HPDE6-E6E7 (cell line): ENCODE measurements around the gene SPATA6L.

Source experiments
- DNase-seq: peaks from one replicate; pipeline ENCODE4 v3.0.0; 2011; ENCODE audit warnings: missing footprints; ENCODE audit errors: extremely low spot score

SPATA6L gene

DNA sequence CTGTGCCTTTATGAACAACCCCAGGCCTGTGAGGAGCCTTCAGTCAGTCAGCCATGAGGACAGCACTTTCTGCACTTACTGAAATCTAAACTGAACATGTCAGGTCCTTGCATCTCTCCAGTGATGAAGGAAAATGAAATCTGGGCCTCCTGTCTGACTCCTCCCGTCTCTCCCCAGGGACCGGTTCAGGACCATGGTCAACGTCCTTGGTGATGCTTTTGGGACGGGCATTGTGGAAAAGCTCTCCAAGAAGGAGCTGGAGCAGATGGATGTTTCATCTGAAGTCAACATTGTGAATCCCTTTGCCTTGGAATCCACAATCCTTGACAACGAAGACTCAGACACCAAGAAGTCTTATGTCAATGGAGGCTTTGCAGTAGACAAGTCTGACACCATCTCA lies 81.1 kb downstream of the SPATA6L start:
- DNase-seq, result no peak

DNA sequence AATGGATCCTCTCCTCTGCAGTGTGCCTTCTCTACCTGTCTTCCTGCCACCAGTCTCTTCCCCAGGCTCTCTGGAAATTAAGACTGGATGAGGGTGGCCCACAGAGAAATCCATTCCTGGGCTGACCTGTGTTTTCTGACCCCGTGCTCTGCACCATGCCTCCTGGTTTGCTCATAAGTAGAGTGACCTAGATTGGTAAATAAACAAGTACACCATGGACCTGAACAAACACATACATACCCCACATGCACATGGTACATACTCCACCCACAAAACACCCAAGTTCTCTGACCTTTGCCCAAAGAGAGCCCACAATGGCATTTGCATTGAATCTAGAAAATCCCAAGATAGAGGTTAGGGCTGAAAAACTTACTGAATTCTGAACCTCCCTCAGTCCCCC lies 81.6 kb downstream of the SPATA6L start:
- no peak for DNase-seq

DNA sequence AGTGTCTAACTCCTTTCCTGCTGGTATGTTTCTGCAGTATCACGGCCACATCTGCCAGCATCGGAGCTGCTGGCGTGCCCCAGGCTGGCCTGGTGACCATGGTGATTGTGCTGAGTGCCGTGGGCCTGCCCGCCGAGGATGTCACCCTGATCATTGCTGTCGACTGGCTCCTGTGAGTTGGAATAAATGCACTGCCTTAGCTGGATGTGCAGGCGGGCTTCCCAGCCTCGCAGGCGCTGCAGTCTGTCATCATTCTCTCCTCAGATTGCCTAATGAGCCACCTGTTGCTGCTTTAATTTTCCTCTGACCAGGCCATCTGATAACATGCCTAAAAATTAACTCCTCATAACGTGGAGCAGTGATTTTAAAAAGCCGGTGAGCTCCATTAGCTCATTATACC lies 83.3 kb downstream of the SPATA6L start:
- no peak for DNase-seq

DNA sequence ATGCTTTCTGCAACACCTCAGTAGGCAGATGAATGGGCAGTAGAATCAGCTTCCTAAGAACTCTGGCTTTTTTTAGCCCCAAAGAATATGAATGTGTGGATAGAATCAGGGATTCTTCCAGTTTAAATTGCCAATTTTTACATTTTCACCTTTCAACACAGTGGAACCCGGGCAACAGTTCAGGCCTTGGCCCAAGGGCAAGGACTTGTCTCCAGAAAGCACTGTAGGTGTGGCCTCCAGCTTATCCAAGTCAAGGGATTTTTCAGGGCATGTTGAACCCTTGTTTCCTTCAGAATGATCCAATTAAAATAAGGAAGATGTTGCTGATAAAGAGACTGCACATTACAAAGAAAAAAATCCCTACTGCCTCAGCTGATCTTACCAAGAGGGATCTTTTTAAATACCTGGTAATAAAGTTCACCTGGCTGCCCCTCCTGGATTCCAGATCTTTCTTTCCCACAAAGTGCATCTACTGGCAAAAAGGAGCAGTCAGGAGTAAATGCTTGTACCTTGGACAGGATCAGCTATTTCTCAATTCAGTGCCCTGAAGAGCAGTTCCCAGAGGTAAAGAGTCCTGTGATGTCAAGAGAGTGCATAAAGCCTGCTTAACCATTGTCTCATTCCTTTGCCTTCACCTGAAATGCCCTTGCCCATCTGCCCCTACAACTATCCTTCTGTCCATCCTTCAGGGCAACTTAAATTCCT lies 84.3 kb downstream of the SPATA6L start:
- DNase-seq, result no peak

DNA sequence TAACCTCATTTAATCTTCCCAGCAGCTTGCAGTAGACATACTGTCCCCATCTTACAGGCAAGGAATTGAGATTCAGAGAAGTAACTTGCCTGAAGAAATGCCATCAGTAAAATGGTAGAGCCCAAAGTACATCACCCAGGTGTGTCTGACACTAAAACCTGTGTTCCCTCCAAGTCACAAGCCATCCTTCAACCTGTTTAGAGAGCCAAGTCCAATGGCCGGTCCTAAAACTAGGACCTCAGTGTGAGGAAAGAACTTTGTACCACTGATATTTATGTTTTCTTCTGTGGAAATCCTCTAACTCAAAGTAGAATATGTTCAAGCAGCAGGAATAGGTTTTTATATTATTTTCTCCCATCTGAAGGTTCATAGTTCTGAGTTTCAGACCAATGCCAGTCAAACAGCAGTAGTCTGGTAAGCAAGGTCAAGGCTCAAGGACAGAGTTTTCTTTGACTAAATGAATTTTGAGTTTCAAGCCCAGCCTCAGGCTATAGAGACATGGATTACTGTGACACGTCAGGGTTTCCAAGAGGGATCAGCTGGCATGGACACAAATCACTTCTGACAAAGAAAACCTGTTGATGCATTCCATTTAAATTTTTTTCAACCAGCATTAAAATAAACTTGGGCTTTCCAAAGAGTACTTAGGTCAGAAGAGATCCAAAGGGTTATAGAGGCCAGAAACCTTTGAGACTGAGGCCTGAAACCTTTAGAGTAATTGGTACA lies 85.1 kb downstream of the SPATA6L start:
- no peak for DNase-seq

DNA sequence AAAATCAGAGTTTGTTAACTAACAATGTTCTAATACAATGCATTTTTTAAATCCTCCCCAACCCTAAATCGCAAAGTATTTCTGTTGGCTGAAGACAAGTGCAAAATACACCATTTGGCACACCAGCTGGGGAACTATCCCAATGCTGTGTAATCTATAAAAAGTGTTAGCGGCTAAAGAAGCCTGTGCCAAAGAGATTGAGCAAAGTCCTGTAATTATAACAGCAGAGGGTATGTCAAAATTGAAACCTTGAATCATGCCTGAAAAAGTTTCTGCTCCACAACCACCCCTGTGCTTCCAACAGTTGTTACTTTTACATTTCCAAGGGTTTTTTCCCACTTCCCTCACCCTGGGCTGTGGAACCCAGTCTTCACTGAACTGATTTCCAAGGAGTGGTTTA lies 87.3 kb downstream of the SPATA6L start:
- DNase-seq, result no peak

DNA sequence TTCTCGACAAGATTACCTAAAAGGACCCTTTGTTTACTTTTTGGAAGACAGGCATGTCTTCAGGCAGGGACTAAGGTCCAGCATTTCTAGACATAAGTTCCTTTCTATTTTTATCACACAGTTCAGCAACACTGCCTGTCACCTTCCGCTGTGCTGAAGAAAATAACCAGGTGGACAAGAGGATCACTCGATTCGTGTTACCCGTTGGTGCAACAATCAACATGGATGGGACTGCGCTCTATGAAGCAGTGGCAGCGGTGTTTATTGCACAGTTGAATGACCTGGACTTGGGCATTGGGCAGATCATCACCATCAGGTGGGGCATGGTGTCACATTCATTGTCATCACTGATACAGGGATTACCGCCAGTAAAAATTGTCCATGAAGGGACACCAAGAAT lies 89.8 kb downstream of the SPATA6L start:
- no peak for DNase-seq

DNA sequence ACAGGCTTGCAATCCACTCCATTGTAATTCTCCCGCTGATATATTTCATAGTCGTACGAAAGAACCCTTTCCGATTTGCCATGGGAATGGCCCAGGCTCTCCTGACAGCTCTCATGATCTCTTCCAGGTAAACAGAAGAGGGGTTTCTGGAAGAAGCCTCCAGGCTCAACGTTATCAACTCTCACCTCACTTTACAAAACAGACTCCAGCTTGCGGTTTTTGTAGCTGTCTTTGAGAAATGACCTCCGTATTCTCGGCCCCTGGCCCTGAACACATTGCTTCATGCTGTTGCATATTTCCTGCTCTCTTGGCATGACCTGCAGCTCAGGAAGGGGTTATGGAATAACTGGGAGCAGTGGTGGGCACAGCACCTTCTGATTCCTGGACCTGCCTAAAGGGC lies 90.3 kb downstream of the SPATA6L start:
- DNase-seq, result no peak

DNA sequence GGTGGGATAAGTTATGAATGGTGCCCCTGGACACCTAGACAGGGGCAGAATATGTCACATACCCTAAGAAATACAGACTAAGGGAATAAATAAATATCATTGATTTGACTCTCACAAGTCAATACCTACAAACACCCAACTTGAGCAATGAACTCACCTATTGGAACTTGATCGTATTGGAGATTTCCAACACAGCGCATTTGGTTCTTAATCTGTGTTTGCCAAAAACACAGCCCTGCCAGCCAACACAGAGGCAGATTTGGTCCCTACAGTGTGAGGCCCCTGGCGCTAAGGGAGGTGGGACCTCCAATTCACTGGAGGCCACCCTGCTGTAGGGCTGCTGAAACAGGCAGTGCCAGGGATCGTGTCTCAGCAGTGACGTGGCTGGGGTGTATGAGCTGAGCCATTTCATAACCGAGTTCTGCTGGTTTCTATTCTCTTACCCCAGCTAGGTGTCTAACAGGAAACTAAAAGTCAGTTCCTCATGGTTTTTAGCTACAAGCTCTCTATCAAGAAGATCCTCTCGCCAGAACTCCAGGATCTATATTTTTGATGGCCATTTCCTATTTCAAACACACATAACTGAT lies 91.5 kb downstream of the SPATA6L start:
- DNase-seq, result no peak

DNA sequence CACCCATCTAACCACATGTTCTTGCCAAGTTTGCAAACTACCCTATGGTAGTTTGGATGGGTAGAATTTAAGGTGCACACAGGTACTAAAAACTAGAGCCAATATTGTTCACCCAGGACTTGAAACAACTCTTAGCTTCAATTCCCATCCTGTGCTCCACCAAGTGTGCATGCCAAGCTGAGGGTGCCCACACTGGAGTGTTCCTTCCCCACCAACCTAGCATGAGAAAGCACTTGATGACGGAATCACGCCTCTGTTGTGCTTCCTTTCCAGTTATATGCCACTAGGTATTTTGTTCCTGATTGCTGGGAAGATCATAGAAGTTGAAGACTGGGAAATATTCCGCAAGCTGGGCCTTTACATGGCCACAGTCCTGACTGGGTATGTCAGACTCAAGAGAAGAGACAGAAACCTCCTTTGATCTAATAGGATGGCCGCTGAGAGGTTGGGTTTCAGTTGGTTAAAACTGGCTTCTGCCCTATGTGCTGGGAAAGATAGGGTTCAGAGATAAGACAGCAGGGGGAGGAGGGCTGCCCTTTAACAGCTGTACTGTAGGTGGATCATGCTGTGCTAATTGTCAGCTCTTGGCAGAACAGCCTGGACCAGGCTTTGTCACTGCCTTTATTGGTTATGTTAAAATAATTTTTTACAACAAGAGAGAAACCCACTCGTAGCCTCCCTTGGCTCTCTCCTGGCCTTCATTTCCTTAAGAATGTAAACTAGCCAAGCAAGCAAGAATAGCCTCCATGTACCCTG lies 92.5 kb downstream of the SPATA6L start:
- no peak for DNase-seq

DNA sequence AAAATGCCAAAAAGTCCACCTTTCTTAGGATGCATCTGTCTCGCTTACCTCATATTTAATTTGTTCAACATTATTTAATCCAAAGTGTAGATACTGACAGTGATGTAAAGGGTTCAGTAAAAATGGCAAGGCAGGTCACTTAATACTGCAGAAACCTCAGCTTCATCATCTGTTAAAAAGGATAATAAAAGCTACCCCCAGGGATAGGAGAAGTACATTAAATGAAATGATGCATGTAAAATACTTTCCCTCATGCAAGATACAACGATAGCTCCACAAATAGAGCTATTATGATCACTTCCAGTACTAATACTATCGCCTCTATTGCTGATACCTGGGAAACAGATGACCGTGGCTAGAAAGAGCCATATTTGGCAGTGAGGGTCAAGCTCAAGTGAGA lies 93.1 kb downstream of the SPATA6L start:
- DNase-seq, result no peak

DNA sequence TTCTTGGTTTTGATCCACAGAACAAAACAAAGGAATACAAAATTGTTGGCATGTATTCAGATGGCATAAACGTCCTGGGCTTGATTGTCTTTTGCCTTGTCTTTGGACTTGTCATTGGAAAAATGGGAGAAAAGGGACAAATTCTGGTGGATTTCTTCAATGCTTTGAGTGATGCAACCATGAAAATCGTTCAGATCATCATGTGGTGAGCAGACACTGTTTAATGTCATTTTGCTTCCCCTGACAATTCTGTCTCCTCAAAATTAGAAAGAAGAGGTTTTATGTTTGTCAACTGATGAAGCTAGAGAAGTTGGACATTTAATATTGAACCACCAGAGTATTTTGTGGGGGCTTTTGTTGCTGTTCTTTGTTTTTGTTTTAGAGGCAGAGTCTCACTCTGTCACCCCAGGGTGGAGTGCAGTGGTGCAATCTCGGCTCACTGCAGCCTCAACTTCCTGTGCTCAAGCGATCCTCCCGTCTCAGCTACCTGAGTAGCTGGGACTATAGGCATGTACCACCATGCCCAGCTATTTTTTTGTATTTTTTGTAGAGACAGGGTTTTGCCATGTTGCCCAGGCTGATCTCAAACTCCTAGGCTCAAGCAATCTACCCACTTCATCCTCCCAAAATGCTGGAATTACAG lies 94.0 kb downstream of the SPATA6L start:
- no peak for DNase-seq

DNA sequence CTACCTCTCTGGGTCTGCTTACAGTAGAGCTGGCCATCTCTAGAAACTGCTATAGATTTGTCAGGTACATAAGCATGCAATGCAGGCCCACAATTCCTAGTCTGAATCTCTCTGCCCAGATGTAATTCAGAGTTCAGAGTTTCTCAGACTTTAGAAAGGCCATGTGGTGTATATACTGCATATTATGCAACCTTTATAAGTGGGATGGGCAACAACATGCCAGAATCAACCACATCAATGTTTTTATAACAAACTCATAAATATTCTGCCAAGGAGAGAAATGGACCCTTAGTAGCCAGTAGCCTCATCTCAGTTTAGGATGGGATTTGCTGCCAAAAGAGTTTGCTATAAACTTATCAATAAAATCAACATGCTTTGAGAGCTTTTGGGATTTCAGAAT lies 97.2 kb downstream of the SPATA6L start:
- DNase-seq, result no peak

DNA sequence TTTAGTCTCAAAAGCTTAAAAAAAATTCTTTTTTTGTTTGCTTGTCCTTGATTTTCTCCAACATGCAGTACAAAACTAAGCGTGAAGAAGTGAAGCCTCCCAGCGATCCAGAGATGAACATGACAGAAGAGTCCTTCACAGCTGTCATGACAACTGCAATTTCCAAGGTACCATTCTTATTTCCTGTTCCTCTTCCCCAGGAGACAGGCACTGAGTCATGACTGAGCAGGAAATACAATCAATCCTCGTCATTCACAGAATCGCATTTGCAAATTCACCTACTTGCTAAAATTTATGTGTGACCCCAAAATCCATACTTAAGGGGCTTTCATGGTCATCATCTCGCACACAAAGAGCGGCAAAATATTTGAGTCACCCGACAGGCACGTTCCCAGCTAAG lies 98.7 kb downstream of the SPATA6L start:
- DNase-seq, result no peak

DNA sequence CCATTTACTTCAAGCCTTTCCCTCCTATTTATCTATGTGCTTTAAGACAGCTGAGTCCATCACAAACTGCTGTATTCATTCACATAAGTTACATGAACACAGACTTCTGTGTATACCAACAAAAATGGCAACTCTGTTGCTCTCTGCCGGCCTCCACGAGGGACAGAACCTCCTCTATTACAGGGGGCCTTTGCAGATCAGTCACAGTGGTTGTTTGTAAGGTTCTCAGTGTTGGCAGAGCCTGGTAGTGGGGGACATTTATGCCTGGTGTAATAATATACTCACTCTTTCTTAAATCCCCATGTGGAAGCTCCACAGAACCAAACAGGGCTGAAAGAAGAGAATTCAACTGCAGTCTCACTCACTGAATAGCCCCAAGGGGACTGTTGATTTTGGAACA lies 99.5 kb downstream of the SPATA6L start:
- no peak for DNase-seq

DNA sequence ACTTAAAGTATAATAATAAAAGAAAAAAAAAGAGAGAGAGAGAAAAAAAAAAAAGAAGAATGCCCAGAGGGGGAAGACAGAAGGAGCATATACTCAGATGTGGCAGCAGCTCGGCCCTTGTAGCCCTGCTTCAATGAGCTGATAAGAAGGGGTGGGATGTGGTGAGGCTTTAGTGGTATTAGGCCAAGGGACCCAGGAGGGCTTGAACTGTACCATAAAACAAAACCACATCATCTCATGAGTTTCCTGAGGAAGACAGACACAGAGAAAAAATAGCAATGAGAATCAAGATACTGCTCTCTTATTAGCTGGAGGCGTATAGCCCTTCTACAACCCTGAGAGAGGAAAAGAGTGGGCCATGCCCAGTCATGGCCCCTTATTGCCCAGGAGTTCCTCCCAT lies 103.2 kb downstream of the SPATA6L start:
- no peak for DNase-seq

DNA sequence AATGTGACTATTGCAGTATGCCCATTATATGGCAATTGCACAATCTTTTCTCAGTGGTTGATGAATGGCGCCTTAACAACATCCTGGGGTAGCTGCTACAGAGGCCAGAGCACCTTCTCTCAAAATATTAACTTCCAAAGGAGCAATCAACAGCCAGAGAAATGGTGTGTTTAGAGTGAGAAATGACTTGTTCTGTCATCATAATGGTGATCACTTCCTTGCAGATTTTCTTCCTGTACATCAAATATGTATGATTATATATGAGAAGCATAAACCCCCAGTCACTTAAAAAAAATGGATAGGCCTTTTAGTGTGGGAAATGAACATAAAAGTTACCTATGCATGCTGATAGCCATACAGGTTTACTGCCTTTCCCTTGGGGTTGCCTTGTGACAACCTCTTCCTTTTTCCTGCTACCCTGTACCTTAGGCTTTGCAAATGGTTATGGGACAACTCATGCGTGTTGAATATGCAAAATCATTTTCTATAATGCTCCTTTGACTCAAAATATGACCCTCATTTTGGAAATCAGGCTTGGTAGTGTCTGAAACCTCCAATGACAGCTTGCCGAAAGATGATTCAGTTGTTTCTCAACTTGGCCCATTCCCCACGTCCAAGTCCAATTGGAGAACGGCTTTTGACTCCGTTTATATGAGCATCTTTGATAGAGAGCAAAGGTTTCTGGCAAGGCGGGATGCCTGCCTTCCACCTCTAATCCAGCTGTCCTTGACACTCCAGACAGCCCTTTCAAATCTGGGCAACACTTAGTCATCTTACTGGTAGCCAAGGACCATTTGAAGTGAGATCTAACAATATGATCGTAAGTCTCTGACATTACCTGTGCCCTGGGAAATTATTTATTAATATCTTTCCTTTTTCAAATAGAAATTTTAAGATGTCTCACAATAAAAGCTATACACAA lies 106.8 kb downstream of the SPATA6L start:
- DNase-seq, result no peak

DNA sequence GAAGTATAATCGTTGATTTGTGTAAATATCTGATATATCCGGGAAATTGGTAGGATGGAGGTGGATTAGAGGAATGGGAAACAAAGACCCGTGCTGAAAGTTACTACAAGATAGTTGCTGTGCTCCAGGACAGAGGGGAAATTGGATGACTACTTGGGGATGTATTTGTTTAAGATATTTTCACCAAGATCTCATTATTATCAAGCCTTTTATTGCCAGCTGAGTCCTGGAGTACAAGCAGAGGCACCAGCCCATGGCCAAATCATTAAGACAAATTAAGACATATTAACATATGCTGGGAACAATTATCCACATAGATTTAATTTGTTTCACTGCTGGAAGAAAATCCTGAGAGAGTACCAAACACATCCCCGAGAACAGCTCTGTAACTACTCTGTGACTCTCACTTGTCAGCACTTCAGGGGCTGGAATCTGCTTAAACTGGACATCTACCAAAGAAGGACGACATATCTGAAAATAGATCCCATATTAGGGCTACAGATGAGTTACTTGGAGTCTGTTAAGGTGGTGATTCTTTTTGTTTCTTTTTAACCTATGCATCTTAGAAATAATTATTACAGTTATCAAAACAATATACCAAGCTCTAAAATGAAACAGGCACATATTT lies 107.8 kb downstream of the SPATA6L start:
- DNase-seq, result no peak

DNA sequence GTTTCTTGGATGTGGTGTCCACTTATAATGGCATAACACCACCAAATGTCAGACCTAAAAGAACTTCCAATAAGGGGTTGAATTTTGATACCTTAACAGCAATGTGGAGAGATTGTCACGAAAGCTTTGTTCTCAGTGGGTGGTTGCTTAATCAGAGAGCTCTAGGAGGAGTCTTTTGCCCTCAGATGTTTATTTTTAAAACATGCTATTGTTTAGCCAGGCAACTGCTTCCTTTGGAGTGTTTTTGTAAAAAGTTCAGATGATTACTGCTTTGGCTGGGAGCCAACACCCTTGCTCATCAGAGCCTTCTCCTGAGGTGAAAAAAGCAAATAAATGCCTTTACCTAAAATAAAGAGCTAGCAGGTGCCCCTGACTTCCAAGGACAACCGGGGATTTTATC lies 111.0 kb downstream of the SPATA6L start:
- no peak for DNase-seq

DNA sequence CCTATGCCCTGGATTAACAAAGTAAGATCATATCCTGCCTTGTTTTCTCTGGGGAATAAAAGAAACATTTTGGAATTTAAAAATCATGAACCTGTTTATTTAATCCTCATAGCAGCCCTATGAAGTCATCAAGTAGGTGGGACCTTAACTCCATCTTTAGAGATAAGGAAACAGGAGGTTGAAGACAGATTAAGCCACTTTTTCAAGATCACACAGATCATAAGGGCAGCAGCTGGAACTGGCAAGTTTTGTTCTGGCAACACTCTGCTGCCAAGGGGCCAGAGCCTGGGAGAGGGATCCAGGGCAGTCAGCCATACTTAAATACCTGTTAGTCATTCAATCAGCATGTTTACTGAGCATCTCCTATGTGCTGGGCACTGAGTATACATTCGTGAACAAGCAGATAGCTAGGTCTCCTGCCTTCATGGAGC lies 112.3 kb downstream of the SPATA6L start:
- DNase-seq, result no peak
